ENCODE data around the gene SSBP4.
"Not testable (repeated sequence)": the region's sequence is repeated elsewhere in the genome, so short reads cannot be mapped to it uniquely, and the experiment has no call there.

SSBP4 gene

DNA sequence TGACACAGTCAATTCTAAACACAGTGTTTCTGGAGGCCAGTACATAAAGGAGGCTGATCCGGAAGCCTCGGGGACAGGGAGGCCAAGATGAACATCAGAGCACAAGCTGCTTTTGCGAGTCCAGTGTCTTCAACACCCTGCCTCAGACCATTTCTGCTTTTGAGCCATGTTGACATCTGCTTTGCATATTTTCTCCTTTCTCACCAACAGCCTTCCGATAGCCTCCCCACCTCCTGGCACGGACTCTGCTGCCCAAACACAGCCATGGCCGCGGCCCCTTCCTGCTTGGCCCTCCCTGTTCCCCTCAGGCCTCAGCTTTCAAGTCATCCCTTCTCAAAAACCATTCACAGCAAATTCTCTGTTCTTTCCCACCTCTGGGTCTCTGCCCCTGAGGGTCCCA is 25.4 kb upstream of the SSBP4 start:
- no peak for DNase-seq (ENCODE audit: low spot score)

DNA sequence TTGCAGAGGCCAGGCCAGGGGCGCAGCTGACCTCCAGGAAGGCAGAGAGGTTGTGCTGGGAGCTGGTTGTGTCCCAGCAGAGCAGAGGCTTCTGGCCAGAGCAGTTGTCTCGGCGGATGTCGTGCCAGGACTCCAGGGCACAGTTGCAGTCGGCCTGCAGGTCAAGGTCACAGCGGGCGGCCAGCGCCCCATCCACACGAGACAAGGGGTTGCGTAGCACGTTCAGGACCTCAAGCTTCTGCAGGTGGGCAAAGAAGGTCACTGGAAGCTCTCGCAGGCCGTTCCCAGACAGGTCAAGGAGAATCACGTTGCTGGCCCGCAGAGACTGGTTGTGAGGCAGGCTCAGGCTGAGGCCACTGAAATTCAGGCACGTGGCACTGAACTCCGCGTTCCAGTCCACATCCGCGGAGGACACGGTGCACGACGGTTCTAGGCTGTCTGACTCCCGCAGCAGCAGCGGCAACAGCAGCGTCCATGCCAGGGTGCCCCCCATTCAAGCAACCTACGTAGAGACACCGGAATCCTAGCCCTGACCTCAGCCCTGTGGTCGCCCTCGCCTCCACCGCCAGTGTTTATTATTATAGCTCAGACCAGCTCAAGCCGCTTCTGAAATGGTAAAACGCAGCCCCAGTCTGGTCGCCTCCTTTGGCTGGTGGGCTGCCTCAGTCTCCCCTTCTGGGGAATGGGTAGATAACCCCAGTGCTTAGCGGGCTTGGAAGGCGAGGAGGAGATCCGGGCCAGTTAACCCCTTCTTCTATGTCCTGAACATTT is 22.5 kb upstream of the SSBP4 start:
- DNase-seq (ENCODE audit: low spot score): no peak

DNA sequence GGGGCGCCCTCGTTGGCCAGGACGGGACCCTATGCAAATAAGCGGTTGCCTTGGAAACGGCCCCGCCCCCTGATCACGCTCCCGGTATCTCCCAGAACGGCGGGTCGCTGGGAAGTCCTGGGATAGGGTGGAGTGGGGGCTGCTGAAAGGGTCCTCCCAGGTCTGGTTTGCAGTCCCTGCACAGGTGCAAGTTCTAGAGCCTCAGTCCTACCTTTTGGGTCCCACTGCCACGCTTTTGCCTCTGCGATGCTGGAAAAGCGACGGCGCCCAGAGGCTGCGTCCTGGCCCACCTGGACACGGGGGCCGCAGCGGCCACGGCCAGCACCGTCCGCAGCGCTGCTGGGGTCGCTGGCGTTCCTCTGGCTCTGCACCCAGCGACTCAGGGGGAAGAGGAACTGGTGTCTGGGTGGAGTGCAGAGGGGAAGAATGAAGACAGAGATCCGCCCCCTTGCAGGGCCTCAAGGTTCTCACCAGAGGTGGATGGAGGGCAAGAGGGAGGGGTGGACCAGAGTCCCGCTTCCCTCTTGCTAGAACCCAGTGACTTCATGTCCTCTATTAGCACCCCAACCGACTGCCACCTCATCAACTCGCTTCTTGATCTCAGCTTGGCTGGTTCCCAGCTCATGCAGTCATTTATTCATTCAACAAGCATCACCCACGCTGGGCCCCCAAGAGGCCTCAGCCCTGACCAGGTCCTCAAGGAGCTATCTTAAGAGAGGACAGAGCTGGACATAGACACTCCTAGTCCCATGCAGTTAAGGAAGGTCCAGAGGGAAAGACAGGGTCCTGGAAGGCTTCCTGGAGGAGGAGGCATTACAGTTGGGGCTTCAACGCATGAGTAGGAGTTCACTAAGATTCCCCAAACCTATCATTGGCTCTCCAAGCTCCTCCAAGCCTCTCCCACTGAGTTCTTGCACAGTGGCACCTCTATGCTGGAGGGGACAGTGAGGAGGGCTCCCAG is 21.7 kb upstream of the SSBP4 start, which contains the start of gene LRRC25:
TSS of gene LRRC25 (minus strand) at position 381 of the 961 bp plus-strand sequence. CDS start 659 bp downstream, outside the sequence.
- peak; percentile 60 for DNase-seq (ENCODE audit: low spot score)

DNA sequence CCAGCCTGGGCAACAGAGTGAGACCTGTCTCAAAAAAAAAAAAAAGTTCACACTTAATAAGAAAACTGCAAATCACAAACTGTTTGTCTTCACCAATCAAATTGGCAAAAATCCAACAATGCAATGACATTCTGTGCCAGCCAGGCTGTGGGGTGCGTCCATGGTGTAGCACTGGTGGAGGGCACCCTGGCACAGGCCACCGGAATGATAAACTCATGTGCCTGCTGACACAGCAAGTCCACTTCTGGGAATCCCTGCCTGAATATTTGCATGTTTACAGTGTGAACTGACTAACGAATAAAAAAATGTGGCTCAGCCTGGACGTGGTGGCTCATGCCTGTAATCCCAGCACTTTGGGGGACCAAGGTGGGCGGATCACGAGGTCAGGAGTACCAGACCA is 20.2 kb upstream of the SSBP4 start:
- DNase-seq (ENCODE audit: low spot score): no peak

DNA sequence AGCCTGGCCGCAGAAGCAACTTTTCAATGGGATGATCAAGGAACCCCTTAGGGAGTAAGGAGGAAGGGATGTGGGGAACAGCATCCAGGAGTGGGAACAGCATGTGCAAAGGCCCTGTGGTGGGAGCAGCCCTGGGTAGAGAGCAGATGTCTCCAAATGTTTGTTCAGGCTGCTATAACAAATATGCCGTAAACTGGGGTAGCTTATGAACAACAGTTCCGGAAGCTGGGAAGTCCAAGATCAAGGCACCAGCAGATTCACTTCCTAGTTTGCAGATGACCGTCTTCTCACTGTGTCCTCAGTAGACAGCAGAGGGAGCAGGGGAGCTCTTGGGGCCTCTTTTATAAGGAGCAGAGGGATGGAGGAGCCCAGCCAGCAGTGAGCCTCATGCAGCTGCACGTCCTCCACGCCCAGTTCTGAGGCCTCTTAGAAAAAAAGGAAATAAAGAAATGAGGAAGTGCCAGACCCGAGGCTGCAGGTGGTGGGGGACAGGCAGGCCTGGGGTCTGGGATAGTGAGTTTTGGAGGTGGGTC is 17.6 kb upstream of the SSBP4 start:
- DNase-seq (ENCODE audit: low spot score): peak; percentile 74

DNA sequence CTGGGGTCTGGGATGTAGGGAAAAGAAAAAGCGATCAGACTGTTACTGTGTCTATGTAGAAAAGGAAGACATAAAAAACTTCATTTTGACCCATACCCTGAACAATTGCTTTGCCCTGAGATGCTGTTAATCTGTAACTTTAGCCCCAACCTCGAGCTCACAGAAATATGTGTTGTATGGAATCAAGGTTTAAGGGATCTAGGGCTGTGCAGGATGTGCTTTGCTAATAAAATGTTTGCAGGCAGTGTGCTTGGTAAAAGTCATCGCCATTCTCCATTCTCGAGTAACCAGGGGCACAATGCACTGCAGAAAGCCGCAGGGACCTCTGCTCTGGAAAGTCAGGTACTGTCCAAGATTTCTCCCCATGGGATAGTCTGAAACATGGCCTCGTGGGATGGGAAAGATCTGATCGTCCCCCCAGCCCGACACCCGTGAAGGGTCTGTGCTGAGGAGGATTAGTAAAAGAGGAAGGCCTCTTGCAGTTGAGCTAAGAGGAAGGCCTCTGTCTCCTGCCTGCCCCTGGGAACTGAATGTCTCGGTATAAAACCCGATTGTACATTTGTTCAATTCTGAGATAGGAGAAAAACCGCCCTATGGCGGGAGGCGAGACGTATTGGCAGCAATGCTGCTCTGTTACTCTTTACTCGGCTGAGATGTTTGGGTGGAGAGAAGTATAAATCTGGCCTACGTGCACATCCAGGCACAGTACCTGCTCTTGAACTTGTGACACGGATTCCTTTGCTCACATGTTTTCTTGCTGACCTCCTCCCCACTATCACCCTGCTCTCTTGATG is 16.5 kb upstream of the SSBP4 start:
- DNase-seq (ENCODE audit: low spot score): not testable (repeated sequence)

DNA sequence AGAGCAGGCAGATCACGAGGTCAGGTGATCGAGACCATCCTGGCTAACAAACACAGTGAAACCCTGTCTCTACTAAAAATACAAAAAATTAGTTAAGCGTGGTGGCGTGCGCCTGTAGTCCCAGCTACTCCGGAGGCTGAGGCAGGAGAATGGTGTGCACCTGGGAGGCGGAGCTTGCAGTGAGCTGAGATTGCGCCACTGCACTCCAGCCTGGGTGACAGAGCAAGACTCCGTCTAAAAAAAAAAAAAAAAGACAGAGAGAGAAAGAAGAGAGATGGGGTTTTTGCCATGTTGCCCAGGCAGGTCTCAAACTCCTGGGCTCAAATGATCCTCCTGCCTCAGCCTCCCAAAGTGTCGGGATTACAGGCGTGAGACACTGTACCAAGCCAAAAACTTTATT is 13.4 kb upstream of the SSBP4 start:
- not testable (repeated sequence) for DNase-seq (ENCODE audit: low spot score)

DNA sequence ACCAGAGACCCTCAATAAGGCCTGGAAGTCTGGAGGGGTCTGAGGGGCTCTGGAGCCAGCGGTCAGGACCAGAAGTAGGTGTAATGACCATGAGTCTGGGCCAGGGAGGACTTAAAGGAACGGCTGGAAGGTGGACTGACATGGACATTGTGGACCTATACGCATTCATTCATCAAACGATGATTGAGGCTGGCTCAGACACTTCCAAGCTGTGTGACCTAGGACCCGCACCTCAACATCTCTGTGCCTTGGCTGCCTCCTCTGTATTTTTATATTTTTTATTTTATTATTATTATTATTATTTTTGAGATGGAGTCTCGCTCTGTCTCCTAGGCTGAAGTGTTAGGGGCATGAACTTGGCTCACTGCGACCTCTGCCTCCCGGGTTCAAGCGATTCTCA is 12.4 kb upstream of the SSBP4 start:
- DNase-seq (ENCODE audit: low spot score): no peak

DNA sequence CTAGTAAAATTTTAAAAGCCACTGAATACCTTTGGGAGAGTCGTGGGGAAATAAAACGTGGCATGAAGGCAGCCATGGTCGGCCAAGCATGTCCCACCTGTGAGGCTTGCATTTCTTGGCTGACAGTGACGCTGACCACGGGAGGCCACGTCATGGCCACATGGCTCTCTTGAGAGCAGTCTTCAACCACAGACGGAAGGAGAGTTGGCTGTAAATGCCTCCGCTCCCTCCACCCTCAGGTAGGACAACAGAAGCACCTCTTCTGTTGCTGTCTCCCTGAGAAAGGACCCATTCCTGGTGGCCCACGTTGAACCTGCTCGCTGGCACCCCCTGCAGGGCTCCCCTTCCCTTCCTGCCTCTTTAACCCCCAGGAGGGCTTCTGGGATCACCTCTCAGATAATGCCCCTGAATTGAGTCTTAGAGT is 11.1 kb upstream of the SSBP4 start:
- no peak for DNase-seq (ENCODE audit: low spot score)

DNA sequence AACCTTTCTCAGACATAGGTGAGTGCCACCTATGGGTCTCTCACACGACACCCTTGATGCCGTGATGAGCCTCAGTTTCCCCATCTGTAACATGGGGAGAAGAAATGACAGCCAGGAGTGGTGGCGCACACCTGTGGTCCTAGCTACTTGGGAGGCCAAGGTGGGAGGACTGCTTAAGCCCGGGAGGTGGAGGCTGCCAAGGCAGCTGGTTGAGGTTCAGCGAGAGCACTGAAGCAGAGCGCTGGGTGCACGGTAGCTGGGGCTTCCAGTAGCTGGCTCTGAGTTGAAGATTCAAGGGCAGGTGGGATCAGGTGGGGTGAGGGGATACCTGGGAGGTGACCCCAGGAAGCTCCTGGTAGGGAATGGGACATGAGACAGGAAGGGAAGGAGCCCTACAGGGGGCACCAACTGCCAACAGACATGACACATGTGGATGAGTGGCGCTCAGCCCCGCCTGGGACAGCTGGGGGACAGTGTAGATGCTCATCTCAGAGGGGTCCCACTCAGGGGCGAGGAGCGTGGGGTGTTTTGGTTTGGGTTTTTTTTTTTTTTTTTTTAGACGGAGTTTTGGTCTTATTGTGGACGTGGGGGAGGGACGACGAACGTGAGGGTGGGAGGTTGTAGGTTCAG is 6.5 kb upstream of the SSBP4 start:
- DNase-seq (ENCODE audit: low spot score): no peak

DNA sequence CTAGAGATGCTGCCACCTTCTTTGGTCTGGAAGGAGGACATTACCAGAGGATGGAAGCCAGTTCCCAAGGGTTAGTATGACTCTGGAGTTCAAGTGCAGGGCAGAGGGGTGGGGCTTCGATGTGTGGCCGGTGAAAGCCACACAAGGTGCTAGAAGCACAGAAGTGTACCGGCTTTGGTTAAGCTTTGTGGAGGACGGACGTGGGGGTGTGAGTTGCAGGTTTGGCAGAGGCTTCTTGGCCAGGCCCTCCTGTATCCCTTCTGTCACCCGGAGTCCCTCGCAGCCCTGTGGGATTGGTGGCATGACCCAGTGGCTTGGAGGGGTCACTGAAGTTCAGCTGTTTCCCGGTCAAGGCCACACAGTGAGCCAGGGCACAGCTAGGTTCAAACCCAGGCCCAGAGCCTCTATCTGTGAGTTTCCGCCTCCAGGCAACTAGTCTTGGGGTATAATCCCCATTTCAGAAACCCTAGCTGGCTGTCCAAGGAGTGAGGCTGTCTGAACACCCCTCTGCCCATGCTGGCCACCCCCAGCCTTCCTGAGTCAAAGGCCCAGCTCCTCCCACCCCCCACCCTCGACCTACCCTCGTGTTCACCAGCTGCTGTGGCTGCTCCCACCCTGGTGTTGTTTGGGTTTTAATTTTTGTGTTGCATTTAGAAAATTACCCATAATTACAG is 4.6 kb upstream of the SSBP4 start:
- no peak for DNase-seq (ENCODE audit: low spot score)

DNA sequence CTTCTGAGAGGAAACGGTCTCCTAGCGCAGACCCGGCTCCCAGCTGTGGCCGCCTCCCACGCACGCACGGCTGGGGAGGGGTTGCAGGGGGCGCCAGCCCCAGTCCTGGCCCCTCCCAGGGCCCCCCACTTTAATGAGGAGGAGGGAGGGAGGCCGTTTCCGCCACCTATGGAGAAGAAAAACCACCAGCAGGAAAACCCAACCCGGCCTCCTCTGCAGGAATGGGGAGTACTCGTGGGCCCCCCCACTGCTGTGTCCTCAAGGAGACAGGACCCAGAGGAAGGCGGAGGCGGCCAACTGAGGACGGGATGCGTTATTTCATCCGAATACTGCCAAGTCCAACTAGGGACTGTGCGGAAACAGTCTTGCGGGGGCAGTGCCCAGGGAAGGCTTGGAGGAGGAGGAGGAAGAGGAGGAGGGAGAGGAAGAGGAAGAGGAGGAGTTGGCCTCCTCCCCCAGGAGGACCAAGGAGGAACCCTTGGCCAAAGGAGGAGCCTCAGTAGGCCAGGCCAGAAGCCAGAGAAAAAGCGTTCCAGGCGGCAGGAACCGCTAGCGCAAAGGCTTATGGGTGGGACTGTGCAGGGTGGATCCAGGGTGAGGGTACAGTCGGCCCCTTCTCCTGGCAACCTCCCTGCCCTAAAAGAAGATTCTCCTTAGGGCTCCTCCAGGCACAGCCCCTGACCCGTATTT is 3.9 kb upstream of the SSBP4 start:
- peak; percentile 64 for DNase-seq (ENCODE audit: low spot score)

DNA sequence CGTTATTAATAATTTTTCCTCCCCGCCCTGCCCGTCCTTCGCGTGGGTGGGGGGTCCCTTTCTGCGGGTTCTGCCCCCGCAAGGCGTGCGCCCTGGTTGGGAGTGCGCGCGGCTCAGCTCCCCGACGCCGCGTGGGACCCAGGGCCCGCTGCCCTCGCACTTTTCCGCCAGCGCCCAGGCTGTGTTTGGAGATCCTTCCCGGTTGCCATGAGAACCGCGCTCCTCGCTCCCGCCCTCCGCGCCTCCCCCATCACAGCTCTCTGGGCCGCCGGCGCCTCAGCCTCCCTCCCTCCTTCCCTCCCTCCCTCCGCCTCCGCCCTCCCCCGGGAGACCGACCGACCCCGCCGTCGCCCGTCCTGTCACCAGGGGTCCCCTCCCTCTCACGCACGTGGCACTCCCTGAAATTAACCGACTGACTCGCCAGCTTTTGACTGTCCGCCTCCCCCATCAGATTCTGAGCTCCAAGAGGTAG is 2.4 kb upstream of the SSBP4 start:
- DNase-seq (ENCODE audit: low spot score): no peak

DNA sequence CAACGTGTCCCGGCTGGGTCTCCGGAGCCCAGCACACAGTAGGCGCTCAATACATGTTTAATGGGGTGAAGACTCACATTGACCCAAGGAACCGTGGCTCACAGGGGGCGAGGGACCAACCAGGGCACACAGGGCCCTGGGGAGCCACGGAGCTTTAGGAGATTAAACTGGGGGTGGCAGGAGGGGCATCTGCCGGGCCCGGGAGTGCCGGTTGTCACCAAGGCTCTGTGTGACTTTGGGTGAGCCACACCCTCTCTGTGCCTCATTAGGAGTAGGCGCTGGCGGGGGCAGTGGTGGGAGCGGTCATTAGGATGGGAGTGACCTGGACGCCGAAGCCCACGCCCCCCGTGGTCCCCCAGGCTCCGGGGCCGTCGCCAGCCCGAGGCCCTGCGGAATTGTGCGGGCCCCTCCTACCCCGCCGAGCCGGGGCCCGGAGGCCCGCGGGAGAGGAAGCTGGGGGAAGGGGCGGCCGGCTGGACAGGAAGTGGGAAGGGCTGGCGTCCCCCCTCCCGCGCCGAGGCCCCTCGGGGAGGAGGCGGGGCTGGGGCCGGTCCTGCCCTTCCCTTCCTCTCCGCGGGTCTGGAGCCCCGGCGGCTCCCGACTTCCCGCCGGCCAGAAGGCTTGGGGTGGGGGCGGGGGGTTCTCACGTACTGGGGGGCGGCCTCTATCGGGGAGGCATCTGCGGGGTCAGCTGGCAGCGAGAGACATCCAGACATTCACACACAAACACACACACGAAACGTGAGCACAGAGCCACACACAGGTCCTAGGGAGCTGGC is 1.8 kb upstream of the SSBP4 start:
- no peak for DNase-seq (ENCODE audit: low spot score)

DNA sequence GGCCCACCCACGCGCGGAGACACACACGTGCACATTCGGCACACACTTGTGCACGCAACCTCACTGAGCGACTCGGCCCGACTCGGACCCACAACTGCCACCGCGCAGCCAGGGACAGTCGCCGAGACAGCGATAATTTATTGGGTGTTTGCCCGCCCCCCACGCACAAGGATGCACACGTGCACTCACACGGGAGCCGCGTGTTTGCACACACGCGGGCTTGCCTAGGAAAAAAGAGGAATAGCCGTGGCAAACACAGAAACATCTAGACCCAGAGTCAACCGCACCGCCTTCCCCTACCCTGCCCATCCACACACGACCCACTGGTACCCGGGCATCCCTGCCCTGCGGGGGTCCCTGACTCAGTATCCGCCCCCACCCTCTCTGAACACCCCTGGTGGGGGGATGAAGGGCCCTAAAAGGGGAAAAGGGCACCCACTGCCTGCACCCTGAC is 1.1 kb upstream of the SSBP4 start:
- no peak for DNase-seq (ENCODE audit: low spot score)

DNA sequence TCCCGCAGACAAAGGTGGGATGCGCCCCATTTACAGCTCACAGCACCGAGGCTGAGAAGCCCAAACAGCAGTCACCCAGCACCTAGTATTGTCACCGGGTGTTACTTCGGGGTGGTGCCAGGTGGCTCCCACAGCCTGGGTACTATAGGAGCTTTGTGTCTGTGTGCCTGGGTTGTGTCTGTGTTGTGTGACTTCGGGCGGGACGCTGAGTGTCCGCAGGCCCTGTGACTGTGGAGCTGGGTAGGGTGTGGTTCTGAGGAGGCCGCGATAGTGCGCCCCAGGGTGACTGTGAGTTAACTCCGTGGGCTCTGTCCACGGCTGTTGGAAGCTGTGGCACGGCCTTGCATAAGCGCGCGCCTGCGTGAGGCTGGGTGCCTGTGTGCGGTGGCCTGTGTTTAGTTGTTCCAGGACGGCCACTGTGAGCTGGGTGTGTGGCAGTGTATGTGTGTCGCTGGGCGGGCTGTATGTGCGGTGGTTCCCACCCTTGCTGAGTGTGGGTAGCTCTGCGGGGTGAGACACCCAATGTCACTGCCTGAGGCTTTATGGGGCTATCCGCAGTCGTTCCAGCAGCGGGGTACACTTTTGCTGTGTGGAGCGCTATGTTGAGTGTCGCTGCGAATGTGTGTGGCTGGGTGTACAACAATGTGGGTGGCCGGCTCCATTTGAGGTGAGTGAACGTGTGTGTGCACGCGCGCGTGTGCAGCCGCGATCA is 559 bp upstream of the SSBP4 start:
- DNase-seq (ENCODE audit: low spot score): no peak

DNA sequence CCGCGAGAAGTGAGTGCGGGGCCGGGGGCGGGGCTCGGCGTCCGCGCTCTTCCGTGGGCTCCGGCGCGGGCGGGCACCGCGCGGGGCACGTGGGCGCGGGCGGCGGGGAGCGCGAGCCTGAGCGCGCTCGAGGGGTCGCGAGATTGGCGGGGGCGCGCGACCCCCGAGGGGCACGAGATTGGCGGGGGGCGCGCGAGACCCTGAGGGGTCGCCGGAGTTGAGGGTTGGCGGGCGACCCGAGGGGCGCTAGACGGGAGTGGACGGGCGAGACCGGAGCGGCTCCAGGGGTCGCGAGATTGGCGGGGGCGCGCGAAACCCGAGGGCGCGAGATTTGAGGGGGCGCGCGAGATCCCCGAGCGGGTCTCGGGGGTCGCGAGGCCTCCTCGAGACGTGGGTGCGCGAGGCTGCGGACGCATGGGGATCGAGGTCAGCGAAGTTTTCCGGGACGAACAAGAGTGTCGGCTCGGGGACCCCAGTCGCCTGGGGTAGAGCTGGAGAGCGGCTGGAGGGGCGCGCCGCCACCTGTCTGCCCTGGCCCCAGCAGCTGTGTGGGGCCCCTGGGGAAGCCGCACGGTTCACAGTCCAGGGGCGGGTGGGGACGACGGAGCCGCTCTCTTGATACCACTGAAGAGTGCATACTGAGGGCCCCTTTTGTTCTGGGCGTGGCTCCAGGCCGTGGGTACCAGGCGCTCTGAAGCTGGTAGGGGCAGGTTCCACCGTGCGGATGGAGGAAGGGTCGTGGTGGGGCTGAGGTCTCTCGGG is 682 bp downstream of the SSBP4 start:
- DNase-seq (ENCODE audit: low spot score): no peak

DNA sequence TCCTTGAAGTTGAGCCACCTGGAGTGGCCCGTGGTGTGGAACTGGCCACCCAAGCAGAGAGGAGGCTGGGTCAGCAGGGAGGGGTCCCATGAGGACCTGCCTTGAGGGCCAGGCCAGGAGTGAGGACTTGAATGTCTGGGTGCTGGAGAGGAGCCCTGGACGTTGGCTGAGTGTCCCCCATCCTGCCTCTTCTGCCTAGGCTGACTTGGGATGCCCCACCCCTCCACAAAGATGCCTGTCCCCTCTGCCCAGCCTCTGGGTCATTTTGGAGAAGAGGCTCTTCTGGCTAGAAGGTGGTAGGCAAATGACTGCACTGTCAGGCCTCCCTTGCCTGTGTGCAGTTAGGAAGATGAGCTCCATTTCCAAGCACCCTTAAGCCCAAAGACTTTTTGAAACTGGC is 1.7 kb downstream of the SSBP4 start:
- DNase-seq (ENCODE audit: low spot score): no peak

Data from pons (tissue), 1 donor.